NB4 (cell line): ENCODE data around the gene ARHGAP1.

Source experiments
- POLR2A ChIP-seq: IDR thresholded peaks from 2 replicates; pipeline ENCODE4 v1.6.1; 2011; ENCODE audit warnings: mild to moderate bottlenecking; ENCODE audit not compliant: insufficient read length; ENCODE audit errors: extremely low read depth
- TF ChIP-seq, protein P1 (sequence below): IDR thresholded peaks from one replicate; pipeline ENCODE4 v1.5.1; 2012; ENCODE audit warnings: low read depth, low read length

DNA sequence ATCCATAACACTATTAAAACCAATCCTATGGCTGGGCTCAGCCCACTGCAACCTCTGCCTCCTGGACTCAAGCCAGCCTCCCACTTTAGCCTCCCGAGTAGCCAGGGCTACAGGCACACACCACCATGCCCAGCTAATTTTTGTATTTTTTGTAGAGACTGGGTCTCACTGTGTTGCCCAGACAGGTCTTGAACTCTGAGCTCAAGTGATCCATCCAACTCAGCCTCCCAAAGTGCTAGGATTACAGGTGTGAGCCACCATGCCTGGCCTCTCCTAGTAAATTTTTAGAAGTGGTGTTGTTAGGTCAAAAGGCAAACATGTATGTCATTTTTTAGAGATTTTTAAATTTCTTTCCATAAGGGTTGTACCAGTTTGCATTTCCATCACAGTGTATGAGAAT lies 32.8 kb upstream of the ARHGAP1 start:
- TF ChIP-seq, protein P1, sequence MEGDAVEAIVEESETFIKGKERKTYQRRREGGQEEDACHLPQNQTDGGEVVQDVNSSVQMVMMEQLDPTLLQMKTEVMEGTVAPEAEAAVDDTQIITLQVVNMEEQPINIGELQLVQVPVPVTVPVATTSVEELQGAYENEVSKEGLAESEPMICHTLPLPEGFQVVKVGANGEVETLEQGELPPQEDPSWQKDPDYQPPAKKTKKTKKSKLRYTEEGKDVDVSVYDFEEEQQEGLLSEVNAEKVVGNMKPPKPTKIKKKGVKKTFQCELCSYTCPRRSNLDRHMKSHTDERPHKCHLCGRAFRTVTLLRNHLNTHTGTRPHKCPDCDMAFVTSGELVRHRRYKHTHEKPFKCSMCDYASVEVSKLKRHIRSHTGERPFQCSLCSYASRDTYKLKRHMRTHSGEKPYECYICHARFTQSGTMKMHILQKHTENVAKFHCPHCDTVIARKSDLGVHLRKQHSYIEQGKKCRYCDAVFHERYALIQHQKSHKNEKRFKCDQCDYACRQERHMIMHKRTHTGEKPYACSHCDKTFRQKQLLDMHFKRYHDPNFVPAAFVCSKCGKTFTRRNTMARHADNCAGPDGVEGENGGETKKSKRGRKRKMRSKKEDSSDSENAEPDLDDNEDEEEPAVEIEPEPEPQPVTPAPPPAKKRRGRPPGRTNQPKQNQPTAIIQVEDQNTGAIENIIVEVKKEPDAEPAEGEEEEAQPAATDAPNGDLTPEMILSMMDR = no peak
- TF ChIP-seq POLR2A = no peak
